ENCODE data around the gene GHRH.

DNA sequence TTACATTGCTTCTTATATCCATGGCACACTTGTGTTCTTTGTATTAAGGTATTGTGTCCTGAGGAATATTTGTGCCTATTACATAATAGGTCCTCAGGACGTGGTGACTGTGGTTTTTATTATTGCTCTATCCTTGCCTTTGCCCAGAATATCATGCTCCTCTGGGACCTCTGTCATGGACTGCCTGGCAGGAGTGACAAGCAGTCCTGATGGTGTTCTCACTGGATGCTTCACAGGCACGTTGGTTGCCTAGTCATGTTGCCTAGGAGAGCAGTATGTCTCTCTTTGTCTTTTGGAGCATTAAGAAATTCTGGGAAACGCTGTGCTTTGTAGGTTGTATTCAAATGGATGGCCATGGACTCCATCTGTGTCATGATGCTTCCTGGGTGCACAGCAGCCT, 57.6 kb downstream of the GHRH start:
- TF ChIP-seq, protein P1, sequence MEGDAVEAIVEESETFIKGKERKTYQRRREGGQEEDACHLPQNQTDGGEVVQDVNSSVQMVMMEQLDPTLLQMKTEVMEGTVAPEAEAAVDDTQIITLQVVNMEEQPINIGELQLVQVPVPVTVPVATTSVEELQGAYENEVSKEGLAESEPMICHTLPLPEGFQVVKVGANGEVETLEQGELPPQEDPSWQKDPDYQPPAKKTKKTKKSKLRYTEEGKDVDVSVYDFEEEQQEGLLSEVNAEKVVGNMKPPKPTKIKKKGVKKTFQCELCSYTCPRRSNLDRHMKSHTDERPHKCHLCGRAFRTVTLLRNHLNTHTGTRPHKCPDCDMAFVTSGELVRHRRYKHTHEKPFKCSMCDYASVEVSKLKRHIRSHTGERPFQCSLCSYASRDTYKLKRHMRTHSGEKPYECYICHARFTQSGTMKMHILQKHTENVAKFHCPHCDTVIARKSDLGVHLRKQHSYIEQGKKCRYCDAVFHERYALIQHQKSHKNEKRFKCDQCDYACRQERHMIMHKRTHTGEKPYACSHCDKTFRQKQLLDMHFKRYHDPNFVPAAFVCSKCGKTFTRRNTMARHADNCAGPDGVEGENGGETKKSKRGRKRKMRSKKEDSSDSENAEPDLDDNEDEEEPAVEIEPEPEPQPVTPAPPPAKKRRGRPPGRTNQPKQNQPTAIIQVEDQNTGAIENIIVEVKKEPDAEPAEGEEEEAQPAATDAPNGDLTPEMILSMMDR (IDR thresholded peaks at IDR 0.05; ENCODE audit: low read depth, low read length): no peak
- TF ChIP-seq POLR2A (IDR thresholded peaks at IDR 0.05; ENCODE audit: extremely low read depth, insufficient read length) (no peak), MYC (IDR thresholded peaks at IDR 0.05; ENCODE audit: low read depth, low read length) (no peak)
